Testis (tissue), 3 donors: ENCODE measurements around the gene FGGY. TPM values are rescaled to one million over a fixed set of nuclear protein-coding genes. Genes with fewer than 3 reads are reported as not detected.

Experiments used
- DNase-seq: peaks from one replicate; pipeline ENCODE4 v3.0.0-alpha.2; 2019
- H3K27ac ChIP-seq, 2 donors: fragments of 200-600 bp; sonication (generic); one replicate each; pipeline ENCODE4 v1.5.1; 2019
- H3K27me3 ChIP-seq: fragments of 200-600 bp; sonication (generic); one replicate; pipeline ENCODE4 v1.5.1; 2019
- H3K36me3 ChIP-seq: fragments of 200-600 bp; sonication (generic); one replicate; pipeline ENCODE4 v1.5.1; 2017; ENCODE audit warnings: low read depth; ENCODE audit errors: missing control alignments
- H3K4me1 ChIP-seq: fragments of 200-600 bp; sonication (generic); one replicate; pipeline ENCODE4 v1.5.1; 2019
- H3K4me3 ChIP-seq, 2 donors: fragments of 200-600 bp; sonication (generic); one replicate each; pipeline ENCODE4 v1.5.1; 2017 to 2019
- H3K9me3 ChIP-seq: fragments of 200-600 bp; sonication (generic); one replicate; pipeline ENCODE4 v1.5.1; 2017
- CTCF ChIP-seq, 3 experiments: fragments of 450-650 bp in 2 of 3; fragments of 200-600 bp in 1 of 3; sonication (generic) in 1 of 3; IDR thresholded peaks; one replicate each; pipeline ENCODE4 v1.5.1; 2016 to 2019; ENCODE audit warnings: antibody characterized with exemption in 3 of 3, mild to moderate bottlenecking in 2 of 3, moderate library complexity in 1 of 3
- POLR2A ChIP-seq: fragments of 450-650 bp; IDR thresholded peaks from one replicate; pipeline ENCODE4 v1.6.1; 2017; ENCODE audit warnings: antibody characterized with exemption, mild to moderate bottlenecking, moderate library complexity
- WGBS, 2 donors: methylation state at CpG; one replicate each; pipeline ENCODE4 v1.1.5; 2018; 5-methylcytosine and 5-hydroxymethylcytosine counted together
- intact Hi-C: fragments of 100-400 bp; cut with DNase I; formaldehyde crosslinking; loops from one replicate; pipeline ENCODE4 v1.15.1; 2023; ENCODE audit warnings: low total_unique reads
- polyA plus RNA-seq: library from polyadenylated mRNA; stranded (reverse); fragments of 350-450 nt; fragmentation: Illumina TruSeq; extraction: RNeasy Lipid Tissue Mini Kit (QIAGEN cat#74804); gene quantifications from one replicate; pipeline ENCODE4 v1.2.3, GENCODE V29; 2014; ENCODE audit warnings: low read depth, low replicate concordance; ENCODE audit not compliant: insufficient read depth
- total RNA-seq, 2 donors: library from RNA; depleted of rRNA; stranded (reverse); fragments of >200 nt; gene quantifications; one replicate each; pipeline ENCODE4 v1.2.3, GENCODE V29; 2016

The FGGY gene
- total and polyA plus RNA-seq, 3 donors from 2014 or later, result 14.6 to 32.8 (median 32.3) TPM

GRCh38 chr1:59747420-59748024 lies 450.6 kb downstream of the FGGY start:
- intact Hi-C loops, result no loop called here
- no peak for TF ChIP-seq CTCF (IDR thresholded peaks at IDR 0.05)
- TF ChIP-seq POLR2A, result no peak
- H3K9me3 ChIP-seq, result no peaks in the 10 kb centered on the region
- DNase-seq, result no peak
- 58 to 78% methylated on average over 2 of the region's 2 CpGs for WGBS, 2 donors
- H3K27me3 ChIP-seq, result no peaks in the 10 kb centered on the region
- H3K4me3 ChIP-seq, result no peak overlapping the region
- no peaks in the 10 kb centered on the region for H3K36me3 ChIP-seq
- H3K27ac ChIP-seq, result no peak overlapping the region
- peaks cover 29% of the 10 kb centered on the region for H3K4me1 ChIP-seq

- 33 to 65% methylated on average over 1 of the region's 1 CpG for WGBS, 2 donors
- Histone ChIP-seq H3K27me3 (no peaks in the 10 kb centered on the region), H3K36me3 (no peaks in the 10 kb centered on the region), H3K9me3 (no peaks in the 10 kb centered on the region), H3K27ac (no peak overlapping the region), H3K4me1 (peaks cover 28% of the 10 kb centered on the region), H3K4me3 (no peak overlapping the region)
- no peak for TF ChIP-seq POLR2A
- TF ChIP-seq CTCF (IDR thresholded peaks at IDR 0.05), result no peak
- no peak for DNase-seq
- intact Hi-C loops, result no loop called here
These were observed 451.2 kb downstream of the FGGY start for GRCh38 chr1:59748123-59748522.

GRCh38 chr1:59750328-59751003 lies 453.6 kb downstream of the FGGY start:
- Histone ChIP-seq H3K4me1 (peaks cover 20% of the 10 kb centered on the region), H3K27me3 (no peaks in the 10 kb centered on the region), H3K36me3 (no peaks in the 10 kb centered on the region), H3K4me3 (no peak overlapping the region), H3K27ac (peak overlapping the region in 1 of 2 donors; percentile 14), H3K9me3 (no peaks in the 10 kb centered on the region)
- TF ChIP-seq POLR2A (no peak), CTCF (IDR thresholded peaks at IDR 0.05) (no peak)
- intact Hi-C loops, result loop anchor here (10.0 kb wide), 1 partner anchor 1006 kb away; no protein-coding TSS in a partner anchor
- 39 to 48% methylated on average over 4 of the region's 4 CpGs for WGBS, 2 donors
- DNase-seq, result peak; percentile 75

GRCh38 chr1:59751004-59751395 lies 454.1 kb downstream of the FGGY start:
- TF ChIP-seq CTCF (IDR thresholded peaks at IDR 0.05) (no peak), POLR2A (no peak)
- Histone ChIP-seq H3K36me3 (no peaks in the 10 kb centered on the region), H3K9me3 (no peaks in the 10 kb centered on the region), H3K4me3 (no peak overlapping the region), H3K27me3 (no peaks in the 10 kb centered on the region), H3K4me1 (peaks cover 20% of the 10 kb centered on the region), H3K27ac (no peak overlapping the region)
- WGBS, 2 donors, result 78 to 79% methylated on average over 2 of the region's 2 CpGs
- intact Hi-C loops, result loop anchor here (10.0 kb wide), 1 partner anchor 1006 kb away; no protein-coding TSS in a partner anchor
- no peak for DNase-seq
